Upper lobe of left lung (tissue), 6 donors: Measurements from ENCODE around the gene UGT2A3. TPM values are rescaled to one million over a fixed set of nuclear protein-coding genes. Genes with fewer than 3 reads are reported as not detected.

Experiments
- ATAC-seq, 2 donors: fragments of 200-7000 bp; cut with Tn5 transposase; one replicate each; pipeline ENCODE4 v1.9.1; 2022; ENCODE audit warnings: mild to moderate bottlenecking in 2 of 2, moderate library complexity in 2 of 2; ENCODE audit not compliant: low FRiP score in 2 of 2
- DNase-seq, 2 donors: peaks; one replicate each; pipeline ENCODE4 v3.0.0-alpha.2; 2019 to 2020
- H3K27ac ChIP-seq, 4 donors: fragments of 200-600 bp; sonication (generic); one replicate each; pipeline ENCODE4 v1.5.1; 2016 to 2019
- H3K27me3 ChIP-seq, 4 donors: fragments of 200-600 bp; sonication (generic); one replicate each; pipeline ENCODE4 v1.5.1; 2017 to 2019
- H3K36me3 ChIP-seq, 4 donors: fragments of 200-600 bp; sonication (generic); one replicate each; pipeline ENCODE4 v1.5.1; 2016 to 2019
- H3K4me1 ChIP-seq, 4 donors: fragments of 200-600 bp; sonication (generic); one replicate each; pipeline ENCODE4 v1.5.1; 2018 to 2019
- H3K4me3 ChIP-seq, 4 donors: fragments of 200-600 bp; sonication (generic); one replicate each; pipeline ENCODE4 v1.5.1; 2017 to 2019; ENCODE audit warnings: mild to moderate bottlenecking in 2 of 4, moderate library complexity in 1 of 4
- H3K9me3 ChIP-seq, 4 donors: fragments of 200-600 bp; sonication (generic); one replicate each; pipeline ENCODE4 v1.5.1; 2018 to 2019
- EP300 ChIP-seq, 4 donors: sonication (generic); formaldehyde crosslinking; IDR thresholded peaks; one replicate each; pipeline ENCODE4 v1.5.1; 2017; ENCODE audit warnings: antibody characterized with exemption in 4 of 4, control low read depth in 2 of 4
- POLR2A ChIP-seq, 4 donors: fragments of 450-650 bp; IDR thresholded peaks; one replicate each; pipeline ENCODE4 v1.5.1; 2016 to 2017; ENCODE audit warnings: antibody characterized with exemption in 4 of 4, mild to moderate bottlenecking in 2 of 4
- POLR2AphosphoS5 ChIP-seq, 2 donors: sonication (generic); formaldehyde crosslinking; IDR thresholded peaks; one replicate each; pipeline ENCODE4 v1.5.1; 2017; ENCODE audit warnings: antibody characterized with exemption in 2 of 2
- WGBS, 2 donors: methylation state at CpG; one replicate each; pipeline ENCODE4 v1.1.5; 2017 to 2018; 5-methylcytosine and 5-hydroxymethylcytosine counted together
- total RNA-seq, 6 donors: library from RNA; depleted of rRNA in 4 of 6; stranded (reverse); fragments of >200 nt in 4 of 6; gene quantifications; one replicate each; pipeline versions ENCODE4 v1.1.0 to v1.2.1, GENCODE V29; 2016 to 2021
- TF ChIP-seq, protein P1 (sequence below), 6 experiments: fragments of 450-650 bp in 4 of 6; fragments of 200-600 bp in 2 of 6; sonication (generic) in 2 of 6; IDR thresholded peaks; one replicate each; pipeline ENCODE4 v1.5.1; 2016 to 2019; ENCODE audit warnings: antibody characterized with exemption in 6 of 6
- donor health status: DM: no; HTN: no; CAD: no; lungs with moderate emphysema.
- donor health status: DM: no; HTN: yes; CAD: no; lungs with severe emphysema.

UGT2A3 gene
- total RNA-seq, 6 donors from 2014 or later: 0.11 TPM; not detected in 5

DNA sequence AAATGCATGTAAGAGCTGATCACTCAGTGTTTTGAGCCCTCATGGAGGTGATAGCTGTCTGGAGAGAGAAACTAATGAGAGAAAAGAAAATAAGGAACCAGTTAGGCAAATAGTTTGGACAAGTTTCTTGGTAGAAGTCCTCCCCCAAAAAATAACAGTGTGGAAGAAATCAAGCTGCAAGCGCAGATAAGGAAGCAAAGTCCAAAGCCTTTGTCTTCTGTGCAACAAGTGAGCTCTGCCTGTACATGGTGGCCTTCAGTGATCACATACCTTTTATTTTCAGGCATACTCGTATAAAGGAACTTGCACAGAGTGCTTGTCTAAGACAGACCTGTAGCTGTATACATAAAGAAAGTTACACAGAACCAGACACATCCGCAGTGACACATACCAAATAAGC is 2.5 kb upstream of the UGT2A3 start:
- no peak for DNase-seq
- Histone ChIP-seq H3K27me3 (no peaks in the 10 kb centered on the region), H3K36me3 (no peaks in the 10 kb centered on the region), H3K27ac (no peak overlapping the region), H3K4me3 (no peak overlapping the region), H3K4me1 (no peaks in the 10 kb centered on the region), H3K9me3 (no peaks in the 10 kb centered on the region)
- TF ChIP-seq POLR2AphosphoS5 (IDR thresholded peaks at IDR 0.05) (no peak), POLR2A (IDR thresholded peaks at IDR 0.05) (no peak), EP300 (IDR thresholded peaks at IDR 0.05) (no peak)
- TF ChIP-seq, protein P1, sequence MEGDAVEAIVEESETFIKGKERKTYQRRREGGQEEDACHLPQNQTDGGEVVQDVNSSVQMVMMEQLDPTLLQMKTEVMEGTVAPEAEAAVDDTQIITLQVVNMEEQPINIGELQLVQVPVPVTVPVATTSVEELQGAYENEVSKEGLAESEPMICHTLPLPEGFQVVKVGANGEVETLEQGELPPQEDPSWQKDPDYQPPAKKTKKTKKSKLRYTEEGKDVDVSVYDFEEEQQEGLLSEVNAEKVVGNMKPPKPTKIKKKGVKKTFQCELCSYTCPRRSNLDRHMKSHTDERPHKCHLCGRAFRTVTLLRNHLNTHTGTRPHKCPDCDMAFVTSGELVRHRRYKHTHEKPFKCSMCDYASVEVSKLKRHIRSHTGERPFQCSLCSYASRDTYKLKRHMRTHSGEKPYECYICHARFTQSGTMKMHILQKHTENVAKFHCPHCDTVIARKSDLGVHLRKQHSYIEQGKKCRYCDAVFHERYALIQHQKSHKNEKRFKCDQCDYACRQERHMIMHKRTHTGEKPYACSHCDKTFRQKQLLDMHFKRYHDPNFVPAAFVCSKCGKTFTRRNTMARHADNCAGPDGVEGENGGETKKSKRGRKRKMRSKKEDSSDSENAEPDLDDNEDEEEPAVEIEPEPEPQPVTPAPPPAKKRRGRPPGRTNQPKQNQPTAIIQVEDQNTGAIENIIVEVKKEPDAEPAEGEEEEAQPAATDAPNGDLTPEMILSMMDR (IDR thresholded peaks at IDR 0.05): no peak
- ATAC-seq: no peak
- 74 to 76% methylated on average over 3 of the region's 3 CpGs for WGBS, 2 donors

DNA sequence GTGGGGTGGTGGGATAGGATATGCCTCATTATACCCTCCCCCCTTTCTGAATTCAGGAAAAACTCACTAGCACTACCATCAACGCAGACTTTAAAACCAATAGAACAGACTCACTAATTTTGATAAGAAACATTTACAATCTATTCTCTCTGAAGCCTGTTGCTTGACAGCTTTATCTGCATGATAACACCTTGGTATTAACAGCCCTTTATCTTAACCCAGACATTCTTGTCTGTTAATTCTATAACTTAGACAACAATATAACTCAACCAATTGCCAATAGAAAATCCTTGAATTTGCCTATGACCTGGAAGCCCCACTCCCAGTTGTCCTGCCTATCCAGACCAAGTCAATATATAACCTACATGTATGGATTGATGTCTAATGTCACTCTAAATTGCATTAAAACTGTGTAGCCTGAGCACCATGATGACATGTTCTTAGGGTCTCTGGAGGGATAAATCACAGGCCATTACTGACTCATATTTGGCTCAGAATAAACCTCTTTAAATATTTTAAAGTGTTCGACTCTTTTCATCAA is 1.5 kb upstream of the UGT2A3 start:
- no peak overlapping the region for H3K27ac ChIP-seq
- TF ChIP-seq POLR2A (IDR thresholded peaks at IDR 0.05) (no peak), POLR2AphosphoS5 (IDR thresholded peaks at IDR 0.05) (no peak), EP300 (IDR thresholded peaks at IDR 0.05) (no peak)
- TF ChIP-seq, protein P1 (IDR thresholded peaks at IDR 0.05): no peak
- WGBS, 2 donors: 64 to 78% methylated on average over 2 of the region's 2 CpGs
- ATAC-seq (no peak), DNase-seq (no peak)
- H3K9me3 ChIP-seq: no peaks in the 10 kb centered on the region
- no peak overlapping the region for H3K4me3 ChIP-seq
- H3K27me3 ChIP-seq: no peaks in the 10 kb centered on the region
- H3K36me3 ChIP-seq: no peaks in the 10 kb centered on the region
- H3K4me1 ChIP-seq: no peaks in the 10 kb centered on the region

DNA sequence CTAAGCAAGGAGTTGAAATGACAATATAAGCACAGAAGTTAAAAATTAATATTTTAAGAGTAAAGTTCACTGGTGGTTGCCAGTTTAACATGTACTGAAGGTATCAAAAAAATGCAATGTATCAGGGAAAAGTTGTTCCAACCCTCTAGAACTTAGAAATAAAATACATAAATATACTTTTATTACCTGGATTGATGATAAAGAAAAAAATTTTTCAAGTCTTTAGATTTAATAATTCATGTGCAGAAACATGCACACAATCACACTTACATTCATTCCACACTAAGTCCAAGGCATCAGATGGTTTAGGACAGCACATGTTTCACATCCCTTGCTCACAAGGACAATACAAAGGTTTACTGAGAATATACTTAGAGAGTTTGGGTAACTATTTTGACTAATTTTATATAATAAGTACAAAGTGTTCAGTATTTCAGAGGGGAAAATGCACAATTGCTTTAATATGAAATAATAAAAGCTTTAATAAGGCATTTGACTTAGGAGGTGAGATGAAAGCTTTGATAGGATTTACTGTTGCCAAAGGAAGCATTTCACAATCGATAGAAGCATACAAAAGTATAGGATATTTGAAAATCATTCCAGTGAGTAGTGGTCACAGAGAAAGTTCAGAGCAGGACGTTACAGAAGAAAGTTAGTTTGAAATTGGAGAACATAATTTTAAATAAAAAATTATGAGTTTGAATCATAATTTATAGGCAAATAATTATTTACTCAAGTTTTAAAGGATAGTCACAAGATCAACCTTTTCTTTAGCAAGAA is 392 bp upstream of the UGT2A3 start:
- no peaks in the 10 kb centered on the region for H3K36me3 ChIP-seq
- H3K27ac ChIP-seq: no peak overlapping the region
- no peak for TF ChIP-seq POLR2AphosphoS5 (IDR thresholded peaks at IDR 0.05)
- TF ChIP-seq POLR2A (IDR thresholded peaks at IDR 0.05): no peak
- no peak for TF ChIP-seq EP300 (IDR thresholded peaks at IDR 0.05)
- TF ChIP-seq, protein P1 (IDR thresholded peaks at IDR 0.05): no peak
- 34 to 58% methylated on average over 1 to 2 of the region's 2 CpGs for WGBS, 2 donors
- ATAC-seq (no peak), DNase-seq (no peak)
- H3K4me1 ChIP-seq: no peaks in the 10 kb centered on the region
- no peaks in the 10 kb centered on the region for H3K9me3 ChIP-seq
- H3K4me3 ChIP-seq: no peak overlapping the region
- no peaks in the 10 kb centered on the region for H3K27me3 ChIP-seq

DNA sequence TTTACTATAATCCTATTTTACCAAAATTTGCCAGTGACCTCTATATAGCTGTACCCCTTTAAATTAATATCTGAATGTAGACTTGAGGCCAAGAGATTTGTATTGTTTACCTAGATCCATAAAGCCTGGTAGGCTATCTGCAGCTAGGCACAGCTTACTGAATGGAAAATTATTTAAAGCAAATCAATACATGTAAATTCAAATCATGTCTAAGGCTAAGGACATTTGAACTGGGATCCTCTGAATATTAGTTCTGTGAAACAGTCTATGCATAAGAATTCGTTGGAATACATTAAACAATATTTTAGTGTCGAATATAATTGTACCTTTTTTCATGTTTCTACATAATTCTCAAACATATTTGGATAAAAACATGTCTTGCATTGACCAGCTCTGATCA is 1.6 kb downstream of the UGT2A3 start:
- H3K4me3 ChIP-seq: no peak overlapping the region
- 73 to 75% methylated on average over 2 of the region's 2 CpGs for WGBS, 2 donors
- ATAC-seq: no peak

More for the DNA sequence above, 1.6 kb downstream of the UGT2A3 start:
- Histone ChIP-seq H3K9me3 (no peaks in the 10 kb centered on the region), H3K36me3 (no peaks in the 10 kb centered on the region), H3K27ac (no peak overlapping the region), H3K4me1 (no peaks in the 10 kb centered on the region), H3K27me3 (no peaks in the 10 kb centered on the region)
- no peak for DNase-seq
- TF ChIP-seq, protein P1 (IDR thresholded peaks at IDR 0.05): no peak
- no peak for TF ChIP-seq POLR2A (IDR thresholded peaks at IDR 0.05)
- TF ChIP-seq POLR2AphosphoS5 (IDR thresholded peaks at IDR 0.05): no peak
- no peak for TF ChIP-seq EP300 (IDR thresholded peaks at IDR 0.05)
